CD14-positive monocyte (primary cell): ENCODE results near the gene RNF220. TPM values are rescaled to one million over a fixed set of nuclear protein-coding genes. Genes with fewer than 3 reads are reported as not detected.

Experiments used
- DNase-seq, 3 donors: peaks; one replicate each; pipeline ENCODE4 v3.0.0-alpha.2; 2011 to 2022
- H2AFZ ChIP-seq: 2 replicates; pipeline ENCODE4 v1.6.0; 2012; ENCODE audit warnings: mild to moderate bottlenecking, low read depth, low read length, inconsistent platforms; ENCODE audit not compliant: insufficient read depth, poor library complexity, severe bottlenecking
- H3K27ac ChIP-seq, 2 donors: 1 replicate in 1 of 2; 2 replicates in 1 of 2; pipeline ENCODE4 v1.5.1; 2012 to 2013; ENCODE audit warnings: low read length in 2 of 2, control low read depth in 1 of 2, inconsistent platforms in 1 of 2, low read depth in 1 of 2, mild to moderate bottlenecking in 1 of 2
- H3K27me3 ChIP-seq, 2 donors: one replicate each; pipeline versions ENCODE4 v1.6.0 to v1.6.1; 2011 to 2013; ENCODE audit warnings: low read length in 2 of 2; ENCODE audit not compliant: control insufficient read depth in 2 of 2, insufficient read depth in 2 of 2
- H3K36me3 ChIP-seq, 2 donors: replicated peaks in 1 of 2; 1 replicate in 1 of 2; 2 replicates in 1 of 2; pipeline versions ENCODE4 v1.5.1 to v1.6.1; 2012 to 2013; ENCODE audit warnings: low read length in 2 of 2, control low read depth in 1 of 2, inconsistent platforms in 1 of 2, mild to moderate bottlenecking in 1 of 2; ENCODE audit not compliant: insufficient read depth in 2 of 2, control insufficient read depth in 1 of 2
- H3K4me1 ChIP-seq, 2 donors: 1 replicate in 1 of 2; 2 replicates in 1 of 2; pipeline versions ENCODE4 v1.5.1 to v1.6.1; 2012 to 2013; ENCODE audit warnings: low read length in 2 of 2, control low read depth in 1 of 2, inconsistent platforms in 1 of 2, mild to moderate bottlenecking in 1 of 2, moderate library complexity in 1 of 2; ENCODE audit not compliant: insufficient read depth in 2 of 2, control insufficient read depth in 1 of 2
- H3K4me2 ChIP-seq: replicated peaks from 2 replicates; pipeline ENCODE3; 2012; ENCODE audit warnings: low read length, moderate library complexity, mild to moderate bottlenecking; ENCODE audit not compliant: poor library complexity, severe bottlenecking; ENCODE audit errors: extremely low read depth
- H3K4me3 ChIP-seq, 3 experiments: fragments of 200-600 bp in 1 of 3; sonication (generic) in 1 of 3; replicated peaks in 1 of 3; 1 replicate in 2 of 3; 2 replicates in 1 of 3; pipeline ENCODE4 v1.5.1; 2011 to 2013; ENCODE audit warnings: low read length in 3 of 3, mild to moderate bottlenecking in 3 of 3, control low read depth in 2 of 3, low read depth in 2 of 3, inconsistent platforms in 1 of 3, moderate library complexity in 1 of 3
- H3K79me2 ChIP-seq: 2 replicates; pipeline ENCODE4 v1.6.0; 2012; ENCODE audit warnings: mild to moderate bottlenecking, control low read depth, inconsistent platforms, low read length, moderate library complexity; ENCODE audit not compliant: insufficient read depth
- H3K9ac ChIP-seq: 2 replicates; pipeline ENCODE4 v1.6.0; 2017; ENCODE audit warnings: low read length, mild to moderate bottlenecking; ENCODE audit not compliant: insufficient read depth, poor library complexity, severe bottlenecking
- H3K9me3 ChIP-seq, 2 donors: replicated peaks in 1 of 2; 1 replicate in 1 of 2; 2 replicates in 1 of 2; pipeline versions ENCODE4 v1.5.1 to v1.6.1; 2012 to 2013; ENCODE audit warnings: low read length in 2 of 2, control low read depth in 1 of 2; ENCODE audit not compliant: control insufficient read depth in 1 of 2, insufficient read depth in 1 of 2
- H4K20me1 ChIP-seq: 2 replicates; pipeline ENCODE4 v1.6.0; 2012; ENCODE audit warnings: mild to moderate bottlenecking, low read length, control low read depth, moderate library complexity; ENCODE audit not compliant: insufficient read depth
- H3K27ac Mint-ChIP-seq, 7 donors: one replicate each; pipeline ENCODE4 v1.8.0; 2020; ENCODE audit warnings: mild to moderate bottlenecking in 7 of 7, mixed read lengths in 7 of 7, moderate library complexity in 6 of 7, inconsistent platforms in 2 of 7
- H3K27me3 Mint-ChIP-seq, 3 donors: one replicate each; pipeline ENCODE4 v1.8.0; 2021 to 2022; ENCODE audit warnings: low read depth in 3 of 3, mild to moderate bottlenecking in 3 of 3, mixed read lengths in 3 of 3, moderate library complexity in 3 of 3, inconsistent platforms in 1 of 3
- H3K36me3 Mint-ChIP-seq, 2 donors: one replicate each; pipeline ENCODE4 v1.8.0; 2020; ENCODE audit warnings: mixed read lengths in 2 of 2, inconsistent platforms in 1 of 2, mild to moderate bottlenecking in 1 of 2
- H3K4me1 Mint-ChIP-seq: one replicate; pipeline ENCODE4 v1.8.0; 2020; ENCODE audit warnings: mild to moderate bottlenecking, mixed read lengths
- H3K4me3 Mint-ChIP-seq, 2 donors: one replicate each; pipeline ENCODE4 v1.8.0; 2020; ENCODE audit warnings: mild to moderate bottlenecking in 2 of 2, mixed read lengths in 2 of 2, moderate library complexity in 1 of 2
- H3K9me3 Mint-ChIP-seq, 7 donors: one replicate each; pipeline ENCODE4 v1.8.0; 2020 to 2022; ENCODE audit warnings: mixed read lengths in 7 of 7, mild to moderate bottlenecking in 6 of 7, moderate library complexity in 6 of 7, inconsistent platforms in 2 of 7
- CTCF ChIP-seq: fragments of 200-600 bp; IDR thresholded peaks from one replicate; pipeline ENCODE4 v1.8.0; 2022; ENCODE audit warnings: antibody characterized with exemption, mild to moderate bottlenecking
- WGBS: methylation state at CpG from one replicate; pipeline ENCODE4 v1.1.5; 2013; ENCODE audit warnings: missing lambda C conversion rate; ENCODE audit not compliant: insufficient coverage; 5-methylcytosine and 5-hydroxymethylcytosine counted together
- intact Hi-C, 2 donors: fragments of 100-400 bp; cut with micrococcal nuclease; formaldehyde crosslinking; loops; one replicate each; pipeline versions ENCODE4 v1.15.0 to v1.15.1; 2023
- polyA plus RNA-seq, 3 donors: library from polyadenylated mRNA; depleted of rRNA in 1 of 3; unstranded in 2 of 3; stranded (reverse) in 1 of 3; fragments of 300-500 nt in 2 of 3; fragments of >200 nt in 1 of 3; fragmentation: Illumina TruSeq in 2 of 3; gene quantifications; 1 replicate in 2 of 3; 2 replicates in 1 of 3; pipeline ENCODE4 v1.2.3, GENCODE V29; 2012 to 2021

Gene RNF220
- polyA plus RNA-seq, 3 donors, result 39.4 to 133 (median 49.4) TPM

DNA sequence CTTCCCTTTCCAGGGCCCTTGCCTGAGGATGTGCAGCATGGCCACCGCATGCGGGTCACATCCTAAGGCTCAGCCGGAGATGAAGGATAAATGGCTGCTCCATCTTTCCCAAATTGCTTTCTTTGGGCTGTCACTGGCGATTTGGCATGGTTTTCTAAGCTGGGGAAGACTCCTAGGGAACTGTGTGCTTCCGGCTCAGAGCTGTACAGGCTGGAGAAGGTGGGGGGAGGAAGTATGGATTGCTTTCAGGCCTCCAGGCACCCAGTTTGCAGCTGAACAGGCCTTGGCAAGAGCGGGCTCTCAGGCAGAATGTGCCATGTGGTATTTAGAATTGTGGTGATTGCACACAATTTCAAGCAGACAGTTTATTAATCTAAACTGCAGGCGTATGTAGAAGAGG is 220.3 kb downstream of the RNF220 start:
- TF ChIP-seq CTCF, result no peak
- DNase-seq, result no peak
- H3K36me3 ChIP-seq, result no peaks in the 10 kb centered on the region
- no peaks in the 10 kb centered on the region for H3K9me3 ChIP-seq
- intact Hi-C loops, result no loop called here
- H4K20me1 ChIP-seq, result no peaks in the 10 kb centered on the region
- no peaks in the 10 kb centered on the region for H3K4me1 ChIP-seq
- H3K9me3 Mint-ChIP-seq, result peaks cover 0 to 1% (median 0%) of the 10 kb centered on the region in 7 donors
- H3K27me3 ChIP-seq, result no peaks in the 10 kb centered on the region
- no peaks in the 10 kb centered on the region for H3K79me2 ChIP-seq
- H3K4me2 ChIP-seq, result no peak overlapping the region
- H3K27ac ChIP-seq, result no peak overlapping the region
- H2AFZ ChIP-seq, result no peak overlapping the region
- no peaks in the 10 kb centered on the region for H3K36me3 Mint-ChIP-seq
- H3K9ac ChIP-seq, result no peak overlapping the region
- no peak overlapping the region for H3K27ac Mint-ChIP-seq
- H3K27me3 Mint-ChIP-seq, result peaks cover 0 to 5% (median 3%) of the 10 kb centered on the region in 3 donors
- no peak overlapping the region for H3K4me3 ChIP-seq
- no peak overlapping the region for H3K4me3 Mint-ChIP-seq
- no peaks in the 10 kb centered on the region for H3K4me1 Mint-ChIP-seq
- 97% methylated on average over 5 of the region's 7 CpGs for WGBS

DNA sequence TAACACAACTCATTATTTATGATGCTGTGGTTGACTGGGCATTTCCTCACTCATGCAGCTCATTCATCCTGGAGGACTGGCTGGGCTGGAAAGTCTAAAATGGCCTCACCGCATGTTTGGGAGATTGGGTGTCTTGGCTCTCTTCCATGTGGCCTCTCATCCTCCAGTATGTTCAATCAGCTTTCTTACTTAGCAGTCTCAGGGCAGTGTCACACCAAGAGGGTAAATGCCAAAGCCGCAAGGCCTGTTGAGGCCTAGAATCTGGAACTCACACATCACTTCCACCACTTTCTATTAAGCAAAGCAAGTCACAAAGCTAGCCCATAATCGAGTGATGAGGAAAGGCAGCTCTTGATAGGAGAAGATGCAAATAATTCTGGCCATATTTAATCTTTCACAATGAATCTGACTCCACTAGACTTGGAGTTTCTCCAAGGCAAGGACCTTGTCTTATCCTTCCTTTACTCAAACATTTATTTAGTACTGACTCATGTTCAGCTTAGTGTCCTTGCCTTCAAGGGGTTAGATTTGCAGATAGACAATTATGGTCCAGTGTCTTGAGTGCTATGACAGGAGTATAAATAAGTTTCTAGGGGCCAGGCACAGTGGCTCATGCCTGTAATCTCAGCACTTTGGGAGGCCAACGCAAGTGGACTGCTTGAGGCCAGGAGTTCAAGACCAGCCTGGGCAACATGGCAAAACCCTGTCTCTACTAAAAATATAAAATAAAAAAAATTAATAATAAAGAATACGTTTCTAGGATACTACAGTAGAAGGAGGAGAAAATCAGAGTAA is 224.1 kb downstream of the RNF220 start:
- H3K4me1 Mint-ChIP-seq, result peaks cover 26% of the 10 kb centered on the region
- peaks cover 5 to 13% of the 10 kb centered on the region in 2 donors for H3K36me3 Mint-ChIP-seq
- no peak for DNase-seq
- Histone ChIP-seq H4K20me1 (peaks cover 17% of the 10 kb centered on the region), H3K4me1 (peaks cover 22 to 27% of the 10 kb centered on the region in 2 donors), H3K4me2 (no peak overlapping the region), H3K9me3 (no peaks in the 10 kb centered on the region), H3K9ac (no peak overlapping the region), H3K27me3 (no peaks in the 10 kb centered on the region), H3K27ac (no peak overlapping the region), H3K4me3 (no peak overlapping the region), H3K79me2 (peaks cover 19% of the 10 kb centered on the region), H2AFZ (no peak overlapping the region), H3K36me3 (peaks cover 13 to 15% of the 10 kb centered on the region in 2 donors)
- peaks cover 0 to 2% (median 0%) of the 10 kb centered on the region in 3 donors for H3K27me3 Mint-ChIP-seq
- TF ChIP-seq CTCF, result no peak
- WGBS, result no CpG with 5 or more reads among the region's 5 CpGs
- intact Hi-C loops, result no loop called here
- H3K9me3 Mint-ChIP-seq, result peaks cover 0 to 4% (median 0%) of the 10 kb centered on the region in 7 donors
- no peak overlapping the region for H3K27ac Mint-ChIP-seq
- no peak overlapping the region for H3K4me3 Mint-ChIP-seq
